ENCODE data around the gene PRKACA.

Gene PRKACA

DNA sequence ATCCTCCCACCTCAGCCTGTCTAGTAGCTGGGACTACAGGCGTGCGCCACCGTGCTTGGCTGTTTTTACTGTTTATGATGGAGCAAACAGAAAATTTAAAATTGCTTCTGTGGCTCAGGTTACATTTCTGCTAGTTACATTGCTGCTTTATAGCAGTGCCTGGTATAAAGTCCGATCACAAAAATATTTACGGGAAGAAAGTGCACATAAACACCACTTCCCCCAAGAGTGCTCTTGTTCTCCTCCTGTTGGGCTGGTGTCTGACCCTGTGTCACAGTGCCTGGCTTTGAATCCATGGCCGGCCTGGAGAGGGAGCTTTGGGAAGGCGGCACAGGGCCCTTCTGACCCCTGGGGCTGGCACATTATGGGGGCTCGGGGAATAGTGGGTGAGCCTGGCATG, 11.9 kb downstream of the PRKACA start:
- in situ Hi-C loops (cut with HindIII; ENCODE audit: low sequenced_read_pairs) = no loop called here
- H3K4me3 ChIP-seq (ENCODE audit: low read depth, low read length) = no peak overlapping the region
- TF ChIP-seq, protein P1, sequence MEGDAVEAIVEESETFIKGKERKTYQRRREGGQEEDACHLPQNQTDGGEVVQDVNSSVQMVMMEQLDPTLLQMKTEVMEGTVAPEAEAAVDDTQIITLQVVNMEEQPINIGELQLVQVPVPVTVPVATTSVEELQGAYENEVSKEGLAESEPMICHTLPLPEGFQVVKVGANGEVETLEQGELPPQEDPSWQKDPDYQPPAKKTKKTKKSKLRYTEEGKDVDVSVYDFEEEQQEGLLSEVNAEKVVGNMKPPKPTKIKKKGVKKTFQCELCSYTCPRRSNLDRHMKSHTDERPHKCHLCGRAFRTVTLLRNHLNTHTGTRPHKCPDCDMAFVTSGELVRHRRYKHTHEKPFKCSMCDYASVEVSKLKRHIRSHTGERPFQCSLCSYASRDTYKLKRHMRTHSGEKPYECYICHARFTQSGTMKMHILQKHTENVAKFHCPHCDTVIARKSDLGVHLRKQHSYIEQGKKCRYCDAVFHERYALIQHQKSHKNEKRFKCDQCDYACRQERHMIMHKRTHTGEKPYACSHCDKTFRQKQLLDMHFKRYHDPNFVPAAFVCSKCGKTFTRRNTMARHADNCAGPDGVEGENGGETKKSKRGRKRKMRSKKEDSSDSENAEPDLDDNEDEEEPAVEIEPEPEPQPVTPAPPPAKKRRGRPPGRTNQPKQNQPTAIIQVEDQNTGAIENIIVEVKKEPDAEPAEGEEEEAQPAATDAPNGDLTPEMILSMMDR (IDR thresholded peaks at IDR 0.05; ENCODE audit: low read depth, low read length) = no peak
- DNase-seq (ENCODE audit: low read depth, low spot score) = no peak

DNA sequence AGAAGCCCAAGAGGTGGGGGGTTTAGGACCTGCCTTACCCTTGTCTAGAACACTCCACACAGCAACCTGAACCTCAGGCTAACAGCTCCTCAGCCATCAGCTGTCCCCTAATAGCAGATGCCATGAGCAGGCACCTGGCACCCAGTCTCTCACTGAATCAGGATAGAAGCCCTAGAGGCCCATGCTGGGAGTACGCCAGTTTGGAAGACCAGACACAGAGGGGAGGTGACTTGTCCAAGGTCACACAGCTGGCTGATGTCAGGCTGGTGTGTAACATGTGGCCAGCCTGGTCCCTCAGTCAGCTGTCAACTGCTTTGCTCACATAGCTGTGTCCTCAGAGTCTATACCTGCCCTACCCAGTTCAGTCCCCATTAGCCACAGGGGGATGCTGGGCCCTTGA, 14.3 kb downstream of the PRKACA start:
- in situ Hi-C loops (cut with HindIII; ENCODE audit: low sequenced_read_pairs) = no loop called here
- no peak for DNase-seq (ENCODE audit: low read depth, low spot score)
- H3K4me3 ChIP-seq (ENCODE audit: low read depth, low read length) = no peak overlapping the region
- TF ChIP-seq, protein P1 (IDR thresholded peaks at IDR 0.05; ENCODE audit: low read depth, low read length) = no peak

DNA sequence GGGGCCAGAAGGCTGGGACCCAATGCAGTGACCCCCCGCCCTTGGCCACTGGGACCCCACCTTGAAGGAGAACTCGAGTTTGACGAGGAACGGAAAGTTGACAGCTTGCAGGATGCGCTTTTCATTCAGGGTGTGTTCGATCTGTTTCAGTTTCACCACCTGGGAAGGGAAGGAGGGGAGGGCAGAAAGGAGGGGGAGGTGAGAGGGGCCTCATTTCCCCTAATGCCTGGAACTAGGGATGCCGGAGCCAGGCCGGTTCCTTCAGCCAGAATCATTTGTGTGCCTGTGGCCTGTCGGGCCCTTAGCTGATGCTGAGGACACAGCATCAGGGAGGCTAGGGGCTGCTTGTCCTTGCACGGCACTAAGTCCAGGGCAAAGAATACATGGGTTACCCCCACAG, 14.8 kb downstream of the PRKACA start:
- DNase-seq (ENCODE audit: low read depth, low spot score) = no peak
- TF ChIP-seq, protein P1 (IDR thresholded peaks at IDR 0.05; ENCODE audit: low read depth, low read length) = no peak
- in situ Hi-C loops (cut with HindIII; ENCODE audit: low sequenced_read_pairs) = no loop called here
- no peak overlapping the region for H3K4me3 ChIP-seq (ENCODE audit: low read depth, low read length)

DNA sequence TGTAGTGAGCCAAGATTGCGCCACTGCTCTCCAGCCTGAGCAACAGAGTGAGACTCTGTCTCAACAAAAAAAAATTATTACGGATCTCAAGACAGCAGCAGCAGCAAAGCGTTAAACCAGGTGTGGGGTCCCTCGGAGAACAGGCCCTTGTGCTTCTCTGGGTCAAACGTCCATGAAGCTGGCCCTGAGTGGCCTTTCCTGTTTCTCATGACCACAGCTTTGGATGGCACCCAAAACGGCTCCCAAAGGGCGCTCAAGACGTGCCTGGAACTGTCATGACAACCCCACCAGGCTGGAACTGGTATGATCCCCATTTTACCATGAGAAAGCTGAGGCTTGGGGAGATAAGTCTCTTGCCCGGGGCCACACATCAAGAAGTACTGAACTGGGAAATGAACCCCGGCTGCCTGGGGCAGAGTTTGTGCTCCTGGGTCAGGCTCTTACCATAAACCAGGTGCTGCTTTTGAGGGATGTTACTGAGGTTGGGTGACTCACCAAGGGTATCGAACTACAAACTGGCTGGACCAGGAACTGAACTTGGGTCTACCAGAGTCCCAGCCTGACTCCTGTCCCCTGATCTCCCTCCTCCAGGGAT, 15.4 kb downstream of the PRKACA start:
- in situ Hi-C loops (cut with HindIII; ENCODE audit: low sequenced_read_pairs) = no loop called here
- TF ChIP-seq, protein P1 (IDR thresholded peaks at IDR 0.05; ENCODE audit: low read depth, low read length) = no peak
- DNase-seq (ENCODE audit: low read depth, low spot score) = no peak
- H3K4me3 ChIP-seq (ENCODE audit: low read depth, low read length) = no peak overlapping the region

DNA sequence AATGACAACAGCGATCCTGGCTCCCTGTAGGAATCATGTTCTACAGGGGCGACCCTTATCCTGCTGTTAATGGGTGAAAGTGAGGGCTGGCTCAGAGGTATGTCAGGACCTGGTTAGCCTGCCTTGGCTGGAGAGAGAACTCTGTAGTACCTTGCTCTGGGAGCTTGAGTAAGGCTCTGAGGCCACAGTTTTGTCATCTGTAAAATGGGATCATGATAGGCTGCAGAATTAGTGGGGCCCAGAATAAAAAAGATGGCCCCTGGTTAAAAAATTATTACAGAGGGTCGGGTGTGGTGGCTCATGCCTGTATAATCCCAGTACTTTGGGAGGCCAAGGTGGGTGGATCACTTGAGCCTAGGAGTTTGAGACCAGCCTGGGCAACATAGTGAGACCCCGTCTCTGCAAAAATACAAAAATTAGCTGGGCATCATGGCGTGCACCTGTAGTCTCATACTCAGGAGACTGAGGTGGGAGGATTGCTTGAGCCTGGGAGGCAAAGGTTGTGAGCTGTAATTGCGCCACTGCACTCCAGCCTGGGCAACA, 16.5 kb downstream of the PRKACA start:
- no peak for DNase-seq (ENCODE audit: low read depth, low spot score)
- TF ChIP-seq, protein P1 (IDR thresholded peaks at IDR 0.05; ENCODE audit: low read depth, low read length) = no peak
- in situ Hi-C loops (cut with HindIII; ENCODE audit: low sequenced_read_pairs) = no loop called here
- H3K4me3 ChIP-seq (ENCODE audit: low read depth, low read length) = no peak overlapping the region

DNA sequence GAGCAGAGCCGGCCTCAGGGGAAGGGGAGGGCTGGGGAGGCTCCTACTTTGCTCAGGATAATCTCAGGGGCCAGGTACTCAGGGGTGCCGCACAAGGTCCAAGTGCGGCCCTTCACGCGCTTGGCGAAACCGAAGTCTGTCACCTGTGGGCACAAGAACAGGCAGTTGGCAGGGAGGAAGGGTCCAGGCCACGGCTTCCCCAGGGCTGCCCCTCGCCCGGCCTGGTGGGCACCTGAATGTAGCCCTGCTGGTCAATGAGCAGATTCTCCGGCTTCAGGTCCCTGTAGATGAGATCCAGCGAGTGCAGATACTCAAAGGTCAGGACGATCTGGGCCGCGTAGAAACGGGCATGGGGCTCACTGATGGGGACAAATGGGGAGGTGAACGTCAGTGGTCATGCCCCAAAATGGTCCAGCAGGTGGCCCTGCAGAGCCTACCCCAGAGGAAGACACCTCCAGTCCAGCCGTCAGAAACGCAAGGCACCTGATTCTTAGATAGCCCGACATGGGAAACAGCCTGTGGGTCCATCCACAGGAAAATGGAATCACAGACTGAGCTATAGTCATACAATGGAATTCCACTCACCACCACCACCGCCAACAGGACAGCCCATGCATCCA, 19.9 kb downstream of the PRKACA start:
- DNase-seq (ENCODE audit: low read depth, low spot score) = no peak
- H3K4me3 ChIP-seq (ENCODE audit: low read depth, low read length) = no peak overlapping the region
- in situ Hi-C loops (cut with HindIII; ENCODE audit: low sequenced_read_pairs) = loop anchor here (25.0 kb wide), 1 partner anchor 210 kb away; the partner anchor contains the start of gene NANOS3
- TF ChIP-seq, protein P1 (IDR thresholded peaks at IDR 0.05; ENCODE audit: low read depth, low read length) = peak; percentile 19

Measured in astrocyte of the spinal cord (primary cell).